Coronary artery (tissue), 2 donors: Measurements from ENCODE around the gene LDLRAD4.
A peak's percentile ranks its signal among the peaks of the same experiment; 100 is the strongest.

Experiments used
- DNase-seq: peaks from one replicate; pipeline ENCODE4 v3.0.0-alpha.2; 2017; ENCODE audit warnings: low spot score
- H3K27ac ChIP-seq, 2 donors: fragments of 200-600 bp; sonication (generic); one replicate each; pipeline ENCODE4 v1.5.1; 2016 to 2019
- H3K4me3 ChIP-seq: fragments of 200-600 bp; sonication (generic); 2 replicates; pipeline ENCODE4 v1.5.1; 2016; ENCODE audit warnings: mild to moderate bottlenecking, moderate library complexity
- CTCF ChIP-seq: fragments of 200-600 bp; sonication (generic); IDR thresholded peaks from one replicate; pipeline ENCODE4 v1.5.1; 2019; ENCODE audit warnings: antibody characterized with exemption

The LDLRAD4 gene

GRCh38 chr18:13237641-13238040 lies 19.1 kb downstream of the LDLRAD4 start:
- DNase-seq: no peak
- Histone ChIP-seq H3K27ac (no peak overlapping the region), H3K4me3 (no peak overlapping the region)
- no peak for TF ChIP-seq CTCF

GRCh38 chr18:13239171-13239956 lies 20.8 kb downstream of the LDLRAD4 start:
- Histone ChIP-seq H3K27ac (no peak overlapping the region), H3K4me3 (no peak overlapping the region)
- TF ChIP-seq CTCF: no peak
- DNase-seq: peak; percentile 53

GRCh38 chr18:13240060-13240725 lies 21.6 kb downstream of the LDLRAD4 start:
- peak; percentile 45 for DNase-seq
- Histone ChIP-seq H3K27ac (no peak overlapping the region), H3K4me3 (no peak overlapping the region)
- TF ChIP-seq CTCF: no peak

- Histone ChIP-seq H3K4me3 (no peak overlapping the region), H3K27ac (no peak overlapping the region)
- TF ChIP-seq CTCF: no peak
- peak; percentile 49 for DNase-seq
These were observed 22.7 kb downstream of the LDLRAD4 start for GRCh38 chr18:13241083-13241892.

- Histone ChIP-seq H3K27ac (no peak overlapping the region), H3K4me3 (no peak overlapping the region)
- no peak for TF ChIP-seq CTCF
- peak; percentile 54 for DNase-seq
These were observed 23.3 kb downstream of the LDLRAD4 start for GRCh38 chr18:13241893-13242175.

GRCh38 chr18:13242797-13243196 lies 24.2 kb downstream of the LDLRAD4 start:
- H3K27ac ChIP-seq: no peak overlapping the region
- no peak overlapping the region for H3K4me3 ChIP-seq
- peak; percentile 71 for DNase-seq
- no peak for TF ChIP-seq CTCF
